Stimulated activated CD4-positive, alpha-beta T cell treated with anti-CD3 and anti-CD28 coated beads, Interleukin-1b, Interleukin-23, amount 100 ng/mL, for 4 hours (primary cell): ENCODE data around the gene RRP1B.
"Not testable (repeated sequence)": the region's sequence is repeated elsewhere in the genome, so short reads cannot be mapped to it uniquely, and the experiment has no call there.

Source experiments
- DNase-seq, 2 donors: peaks; one replicate each; pipeline ENCODE4 v3.0.0-alpha.2; 2020; ENCODE audit warnings: low read depth in 2 of 2

Gene RRP1B

DNA sequence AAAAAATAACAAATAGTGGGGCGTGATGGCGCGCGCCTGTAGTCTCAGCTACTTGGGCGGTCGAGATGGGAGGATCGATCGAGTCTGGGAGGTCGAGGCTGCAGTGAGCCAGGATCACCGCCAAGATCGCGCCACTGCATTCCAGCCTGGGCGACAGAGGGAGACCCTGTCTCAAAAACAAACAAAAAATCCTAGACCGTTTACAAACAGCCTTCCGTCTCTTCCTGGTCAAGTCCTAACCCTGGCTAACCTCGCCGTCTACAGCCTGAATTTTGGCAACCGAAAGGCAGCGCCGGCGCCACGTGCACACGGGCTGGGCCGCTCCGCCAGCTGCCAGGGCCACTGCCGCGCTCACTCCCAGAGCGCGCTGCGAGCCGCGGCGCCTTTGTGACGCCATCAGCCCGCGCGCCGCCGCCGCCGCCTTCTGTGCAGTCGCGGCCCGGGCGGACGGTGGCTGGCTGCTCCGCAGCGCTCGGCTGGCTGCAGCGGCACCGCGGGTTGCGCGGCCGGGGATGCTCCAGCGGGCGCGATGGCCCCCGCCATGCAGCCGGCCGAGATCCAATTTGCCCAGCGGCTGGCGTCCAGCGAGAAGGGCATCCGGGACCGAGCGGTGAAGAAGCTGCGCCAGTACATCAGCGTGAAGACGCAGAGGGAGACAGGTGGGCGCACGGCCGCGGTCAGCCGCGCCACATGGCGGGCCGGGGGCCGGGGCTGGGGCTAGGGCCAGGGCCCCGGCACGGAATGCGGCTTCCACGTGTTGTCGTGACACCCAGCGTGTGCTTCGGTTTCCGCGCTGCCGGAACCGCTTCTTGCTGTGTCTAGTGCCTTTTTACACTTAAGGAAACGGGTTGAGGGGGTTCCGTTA is at the start of gene RRP1B, which contains the start of gene HSF2BP:
Gene RRP1B (plus strand): TSS at position 425 of the 865 bp plus-strand sequence. CDS start 105 bp downstream, at position 530.
Gene HSF2BP (minus strand): TSS at position 353 of the 865 bp plus-strand sequence. CDS start 1,392 bp downstream, outside the sequence.
- DNase-seq: peak; percentile 71 to 77

GRCh38 chr21:43611598-43612369 is 47.6 kb upstream of the RRP1B start:
- DNase-seq: no peak

DNA sequence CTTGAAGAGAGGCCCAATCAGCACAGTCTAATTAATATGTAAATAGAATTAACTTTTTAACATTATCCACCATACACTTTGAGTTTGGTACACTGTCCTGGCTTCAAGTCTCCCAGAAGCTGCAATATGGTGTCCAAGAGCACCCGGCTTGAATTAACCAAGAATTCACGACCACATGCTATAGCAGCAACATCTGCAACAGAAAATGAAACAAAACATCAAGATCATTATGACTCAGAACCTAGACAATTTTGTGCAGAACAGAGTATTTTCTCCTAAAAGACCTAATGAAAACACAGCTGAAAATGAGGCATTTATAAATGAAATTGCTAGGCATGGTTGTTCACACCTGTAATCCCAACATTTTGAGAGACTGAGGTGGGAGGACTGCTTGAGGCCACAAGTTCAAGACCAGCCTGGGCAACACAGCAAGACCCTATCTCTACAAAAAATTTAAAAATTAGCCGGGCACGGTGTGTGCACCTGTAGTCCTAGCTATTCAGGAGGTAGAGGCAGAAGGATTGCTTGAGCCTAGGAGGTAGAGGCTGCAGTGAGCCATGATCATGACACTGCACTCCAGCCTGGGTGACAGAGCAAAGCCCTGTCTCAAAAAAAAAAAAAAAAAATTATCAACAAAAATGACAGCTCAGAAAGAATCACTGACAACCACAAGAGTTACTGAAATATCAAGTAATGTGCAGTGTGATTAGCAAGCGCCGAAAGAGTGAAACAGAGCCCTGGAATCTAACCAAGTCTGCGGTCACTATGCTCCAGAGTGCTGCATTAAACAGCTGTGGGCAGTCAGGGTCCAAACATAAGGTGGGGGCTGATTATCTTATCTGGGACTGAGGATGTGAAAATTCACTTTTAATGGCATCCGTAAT is 45.4 kb upstream of the RRP1B start:
- no peak for DNase-seq

- no peak for DNase-seq
Measured at GRCh38 chr21:43614839-43615238, 44.5 kb upstream of the RRP1B start.

- not testable (repeated sequence) for DNase-seq
Measured at GRCh38 chr21:43616861-43617260, 42.5 kb upstream of the RRP1B start.

- DNase-seq: no peak
Measured at GRCh38 chr21:43618940-43619339, 40.4 kb upstream of the RRP1B start.

- DNase-seq: no peak
Measured at GRCh38 chr21:43619344-43619743, 40.0 kb upstream of the RRP1B start.

DNA sequence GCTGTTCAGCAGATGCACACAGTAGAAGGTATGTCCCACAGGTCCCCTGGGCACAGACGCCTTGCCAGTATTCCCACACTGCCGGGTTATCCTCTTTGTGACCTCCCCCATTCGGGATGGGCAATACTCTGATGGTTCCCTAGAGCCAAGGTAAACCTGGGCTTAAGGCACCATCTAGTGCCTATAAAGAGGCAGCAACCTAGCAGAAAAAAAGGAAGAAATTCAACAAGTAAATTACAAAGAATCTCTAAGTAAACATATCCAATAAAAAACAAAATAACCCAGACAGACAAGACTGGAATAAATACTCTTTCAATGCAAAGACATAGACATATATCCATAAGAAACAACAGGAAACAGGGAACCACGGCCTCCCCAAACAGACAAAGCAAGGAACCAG is 39.5 kb upstream of the RRP1B start:
- no peak for DNase-seq

DNA sequence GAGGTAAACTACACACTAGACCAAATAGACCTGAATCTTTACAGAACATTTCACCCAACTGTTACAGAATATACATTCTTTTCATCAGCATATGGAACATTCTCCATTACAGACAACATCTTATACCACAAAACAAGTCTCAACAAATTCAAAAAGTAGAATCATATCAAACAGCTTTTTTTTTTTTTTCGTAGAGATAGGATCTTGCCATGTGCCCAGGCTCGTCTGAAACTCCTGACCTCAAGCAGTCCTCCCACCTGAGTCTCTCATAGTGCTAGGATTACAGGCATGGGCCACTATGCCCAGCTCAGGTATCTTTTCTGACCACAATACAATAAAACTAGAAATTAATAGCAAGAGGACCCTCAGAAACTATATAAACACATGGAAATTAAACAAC is 36.6 kb upstream of the RRP1B start:
- no peak for DNase-seq

GRCh38 chr21:43623588-43623987 is 35.8 kb upstream of the RRP1B start:
- no peak for DNase-seq

DNA sequence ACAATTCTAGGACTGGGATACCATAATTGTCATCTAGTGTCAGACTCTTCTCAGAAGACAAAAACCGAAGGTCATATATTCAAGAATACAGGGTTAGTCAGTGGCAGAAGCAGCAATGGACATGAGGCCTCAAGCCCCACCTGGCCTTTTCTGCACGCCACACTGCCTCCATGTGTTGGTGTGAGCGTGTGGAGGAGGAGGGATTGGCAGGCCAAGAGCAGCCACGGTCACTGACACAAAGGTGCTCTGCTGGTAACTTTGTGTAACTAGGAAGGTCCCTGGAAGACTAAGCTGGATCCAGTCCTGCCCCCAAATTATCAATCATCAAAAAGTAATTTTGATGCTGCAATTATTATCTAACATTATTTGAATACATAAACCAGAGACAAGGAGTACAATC is 35.0 kb upstream of the RRP1B start:
- no peak for DNase-seq

DNA sequence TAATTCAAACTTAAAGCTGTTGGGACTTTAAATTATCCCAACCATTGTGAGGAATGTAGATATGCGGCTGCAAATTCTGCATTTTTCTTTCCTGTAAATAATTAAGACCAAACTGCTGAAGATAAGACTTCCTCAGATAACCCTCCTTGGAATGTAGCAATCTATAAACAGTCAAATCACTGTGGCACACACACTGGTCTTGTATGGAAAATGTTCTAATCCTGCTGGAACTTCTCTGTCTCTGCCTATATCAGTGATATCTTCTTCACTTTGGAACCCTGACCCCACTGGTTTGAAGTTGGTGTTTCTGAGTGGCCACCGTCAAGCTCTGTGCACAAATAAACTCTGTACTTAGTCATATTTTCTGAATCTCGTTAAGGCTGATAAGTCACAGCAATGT is 33.0 kb upstream of the RRP1B start:
- DNase-seq: no peak

- DNase-seq: no peak
Measured at GRCh38 chr21:43627527-43627926, 31.8 kb upstream of the RRP1B start.

DNA sequence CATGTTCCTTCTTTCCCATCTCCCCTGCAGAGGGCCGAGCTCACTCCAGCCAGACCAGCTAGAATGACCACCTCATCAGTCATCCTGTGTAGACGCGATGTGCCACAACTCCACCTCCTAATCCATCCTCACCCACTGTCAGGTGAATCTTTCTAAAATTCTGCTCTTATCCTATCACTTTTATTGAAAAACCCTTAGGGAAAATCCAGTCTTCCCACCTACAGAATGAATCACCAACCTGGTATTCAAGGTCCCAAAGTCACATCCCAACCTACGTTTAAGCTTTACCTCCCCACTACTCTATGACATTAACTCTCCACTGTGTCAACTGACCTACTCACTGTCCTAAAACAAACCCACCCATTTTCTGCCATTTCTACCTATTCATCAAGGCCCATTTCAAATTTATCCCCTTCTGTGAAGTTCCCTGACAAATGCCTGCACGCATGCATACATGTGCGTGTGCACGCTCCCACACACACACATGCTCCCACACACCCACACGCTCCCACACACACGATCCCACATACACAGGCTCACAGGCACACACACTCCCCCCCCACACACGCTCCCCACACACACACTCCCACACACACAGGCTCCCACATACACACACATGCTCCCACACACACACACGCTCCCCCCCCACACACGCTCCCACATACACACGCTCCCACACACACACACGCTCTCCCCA is 27.8 kb upstream of the RRP1B start:
- no peak for DNase-seq

- DNase-seq: no peak
Measured at GRCh38 chr21:43632373-43632905, 26.9 kb upstream of the RRP1B start.

DNA sequence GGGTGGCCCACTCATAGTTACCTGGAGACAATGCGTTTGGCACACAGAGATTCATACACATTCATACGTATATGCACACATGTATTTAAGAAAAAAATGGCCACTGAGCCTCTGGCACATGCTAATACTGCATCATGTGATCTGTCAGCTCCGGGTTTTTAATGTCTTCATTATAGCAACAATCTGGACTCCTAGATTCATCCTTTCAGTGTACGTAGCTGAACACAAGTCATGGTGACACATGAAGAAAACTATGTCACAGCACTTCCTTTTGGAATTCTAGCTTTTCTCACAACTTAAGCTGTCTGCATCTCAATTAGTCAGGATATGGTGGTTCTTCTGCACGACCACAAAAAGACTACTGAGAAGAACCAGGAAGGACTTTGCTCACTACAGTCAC is 24.7 kb upstream of the RRP1B start:
- no peak for DNase-seq

DNA sequence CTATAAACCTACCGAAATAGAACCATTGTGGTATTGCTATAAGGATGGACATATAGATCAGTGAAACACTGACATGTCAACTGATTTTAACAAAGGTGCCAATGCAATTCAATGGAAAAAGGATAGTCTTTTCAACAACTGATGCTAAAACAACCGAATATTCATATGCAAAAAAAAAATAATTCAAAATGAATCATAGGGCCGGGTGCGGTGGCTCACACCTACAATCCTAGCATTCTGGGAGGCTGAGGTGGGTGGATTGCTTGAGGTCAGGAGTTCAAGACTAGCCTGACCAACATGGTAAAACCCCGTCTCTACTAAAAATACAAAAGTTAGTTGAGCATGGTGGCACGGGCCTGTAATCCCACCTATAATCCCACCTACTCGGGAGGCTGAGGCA is 23.9 kb upstream of the RRP1B start:
- DNase-seq: no peak

DNA sequence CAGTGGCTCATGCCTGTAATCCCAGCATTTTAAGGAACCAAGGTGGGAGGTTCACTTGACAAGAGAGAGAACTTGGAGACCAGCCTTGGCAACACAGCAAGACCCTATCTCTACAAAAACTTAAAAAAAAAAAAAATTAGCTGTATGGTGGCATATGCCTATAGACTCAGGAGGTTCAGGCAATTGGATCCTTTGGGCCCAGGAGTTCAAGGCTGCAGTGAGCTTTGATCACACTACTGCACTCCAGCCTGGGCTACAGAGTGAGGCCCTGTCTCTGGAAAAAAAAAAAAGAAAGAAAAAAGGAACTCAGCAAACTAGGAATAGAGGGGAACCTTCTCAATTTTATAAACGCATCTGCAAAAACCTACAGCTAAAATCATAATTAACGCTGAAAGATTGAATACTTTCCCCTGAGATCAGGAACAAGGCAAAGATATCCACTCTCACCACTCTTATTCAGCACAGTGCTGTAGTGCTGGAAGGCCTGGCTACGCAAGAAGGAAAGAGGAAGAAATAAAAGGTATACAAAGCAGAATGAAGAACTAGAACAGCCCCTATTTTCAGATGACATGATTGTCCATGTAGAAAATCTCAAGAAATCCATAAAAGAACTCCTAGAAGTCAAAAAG is 21.7 kb upstream of the RRP1B start:
- DNase-seq: no peak

- no peak for DNase-seq
Measured at GRCh38 chr21:43639470-43640353, 19.6 kb upstream of the RRP1B start.
